IMR-90 (cell line): ENCODE results near the gene CUL3. TPM values are rescaled to one million over a fixed set of nuclear protein-coding genes. Genes with fewer than 3 reads are reported as not detected.

ENCODE experiments used
- ATAC-seq: fragments of 200-7000 bp; cut with Tn5 transposase; 2 replicates; pipeline ENCODE4 v1.9.1; 2020; ENCODE audit warnings: low read depth, mild to moderate bottlenecking, moderate library complexity
- BruUV-seq: library from RNA; stranded (reverse); fragments of 400-500 nt; replicated peaks from 2 replicates; lab custom pipeline; 2021; lab: Mats Ljungman, UMichigan
- CTCF ChIA-PET: fragments of 300-600 bp; formaldehyde crosslinking; extraction: SDS; loops from one replicate; lab custom pipeline; 2021; ENCODE audit warnings: antibody characterized with exemption; lab: Yijun Ruan, JAX
- POLR2A ChIA-PET: fragments of 300-600 bp; sonication (Branson Sonifier 250); formaldehyde crosslinking; loops from one replicate; lab custom pipeline; 2022; ENCODE audit warnings: antibody characterized with exemption; ENCODE audit not compliant: unreplicated experiment; lab: Charles Lee
- DNase-seq: peaks from one replicate; pipeline ENCODE4 v3.0.0; 2013
- H2AFZ ChIP-seq: replicated peaks from 2 replicates; pipeline ENCODE3; 2013; ENCODE audit warnings: low read length, mild to moderate bottlenecking; ENCODE audit not compliant: poor library complexity
- H2AK5ac ChIP-seq: 2 replicates; pipeline ENCODE4 v1.6.1; 2013; ENCODE audit warnings: low read depth, low read length, inconsistent platforms
- H2AK9ac ChIP-seq: replicated peaks from 2 replicates; pipeline ENCODE3; 2013; ENCODE audit warnings: mild to moderate bottlenecking, low read depth, low read length, moderate library complexity; ENCODE audit not compliant: poor library complexity
- H2BK120ac ChIP-seq: 2 replicates; pipeline ENCODE4 v1.6.1; 2013; ENCODE audit warnings: low read depth, low read length, inconsistent platforms
- H2BK15ac ChIP-seq: 3 replicates; pipeline ENCODE4 v1.6.1; 2013; ENCODE audit warnings: low read depth, low read length, inconsistent platforms
- H2BK20ac ChIP-seq: 2 replicates; pipeline ENCODE4 v1.6.1; 2013; ENCODE audit warnings: low read depth, mild to moderate bottlenecking, inconsistent platforms, low read length, moderate library complexity
- H2BK5ac ChIP-seq: 2 replicates; pipeline ENCODE4 v1.6.1; 2013; ENCODE audit warnings: mild to moderate bottlenecking, low read depth, low read length, inconsistent platforms; ENCODE audit not compliant: poor library complexity, severe bottlenecking
- H3K14ac ChIP-seq: replicated peaks from 2 replicates; pipeline ENCODE4 v1.6.1; 2013; ENCODE audit warnings: low read depth, low read length, inconsistent platforms
- H3K18ac ChIP-seq: 2 replicates; pipeline ENCODE4 v1.6.1; 2013; ENCODE audit warnings: low read depth, low read length, control low read depth
- H3K23ac ChIP-seq: 2 replicates; pipeline ENCODE4 v1.6.1; 2013; ENCODE audit warnings: low read depth, low read length, inconsistent platforms
- H3K27ac ChIP-seq: 2 replicates; pipeline ENCODE4 v1.5.1; 2013; ENCODE audit warnings: mild to moderate bottlenecking, control low read depth, low read length; ENCODE audit not compliant: insufficient read depth
- H3K27me3 ChIP-seq: 2 replicates; pipeline ENCODE4 v1.6.1; 2013; ENCODE audit warnings: low read length; ENCODE audit not compliant: control insufficient read depth, insufficient read depth
- H3K36me3 ChIP-seq: 2 replicates; pipeline ENCODE4 v1.6.1; 2013; ENCODE audit warnings: low read length, mixed read lengths; ENCODE audit not compliant: control insufficient read depth, insufficient read depth
- H3K4ac ChIP-seq: 2 replicates; pipeline ENCODE4 v1.6.1; 2013; ENCODE audit warnings: low read depth, low read length, inconsistent platforms
- H3K4me1 ChIP-seq: 2 replicates; pipeline ENCODE4 v1.6.1; 2013; ENCODE audit warnings: low read length, mixed read lengths; ENCODE audit not compliant: control insufficient read depth, insufficient read depth
- H3K4me2 ChIP-seq: 2 replicates; pipeline ENCODE4 v1.6.1; 2013; ENCODE audit warnings: low read depth, mild to moderate bottlenecking, control low read depth, low read length, moderate library complexity
- H3K4me3 ChIP-seq: 2 replicates; pipeline ENCODE4 v1.5.1; 2013; ENCODE audit warnings: low read depth, mild to moderate bottlenecking, control low read depth, low read length, moderate library complexity; ENCODE audit not compliant: insufficient read depth
- H3K56ac ChIP-seq: 2 replicates; pipeline ENCODE4 v1.6.1; 2013; ENCODE audit warnings: low read length, inconsistent platforms; ENCODE audit not compliant: insufficient read depth; ENCODE audit errors: extremely low read depth
- H3K79me1 ChIP-seq, 2 experiments: 2 replicates each; pipeline ENCODE4 v1.6.1; 2013; ENCODE audit warnings: low read length in 2 of 2, inconsistent platforms in 1 of 2, low read depth in 1 of 2
- H3K9ac ChIP-seq: 2 replicates; pipeline ENCODE4 v1.6.1; 2013; ENCODE audit warnings: low read depth, low read length, control low read depth
- H3K9me1 ChIP-seq: 2 replicates; pipeline ENCODE4 v1.6.1; 2013; ENCODE audit warnings: low read length, inconsistent platforms; ENCODE audit not compliant: insufficient read depth
- H3K9me3 ChIP-seq: 2 replicates; pipeline ENCODE4 v1.6.1; 2013; ENCODE audit warnings: low read length; ENCODE audit not compliant: control insufficient read depth, insufficient read depth
- H4K20me1 ChIP-seq: 2 replicates; pipeline ENCODE4 v1.6.1; 2013; ENCODE audit warnings: low read length, inconsistent platforms; ENCODE audit not compliant: insufficient read depth
- H4K5ac ChIP-seq: 2 replicates; pipeline ENCODE4 v1.6.1; 2013; ENCODE audit warnings: mild to moderate bottlenecking, low read depth, low read length, control low read depth
- H4K8ac ChIP-seq, 2 experiments: 2 replicates each; pipeline ENCODE4 v1.6.1; 2013; ENCODE audit warnings: low read depth in 2 of 2, low read length in 2 of 2, control low read depth in 1 of 2, inconsistent platforms in 1 of 2
- H4K91ac ChIP-seq: 2 replicates; pipeline ENCODE4 v1.6.1; 2013; ENCODE audit warnings: low read depth, low read length, inconsistent platforms; ENCODE audit not compliant: insufficient read depth
- BHLHE40 ChIP-seq: fragments of 150-350 bp; IDR thresholded peaks from 2 replicates; pipeline ENCODE4 v1.6.1; 2016; ENCODE audit warnings: mild to moderate bottlenecking, low read depth, low read length
- CEBPB ChIP-seq: IDR thresholded peaks from 2 replicates; pipeline ENCODE4 v1.6.1; 2012; ENCODE audit warnings: low read depth, low read length, improper control_type of control experiment
- CHD1 ChIP-seq: IDR thresholded peaks from 2 replicates; pipeline ENCODE4 v1.6.1; 2012; ENCODE audit warnings: low read depth, low read length, improper control_type of control experiment
- FOS ChIP-seq: fragments of 150-350 bp; IDR thresholded peaks from 2 replicates; pipeline ENCODE4 v1.6.1; 2016; ENCODE audit warnings: low read depth, low read length
- MAFK ChIP-seq: IDR thresholded peaks from 2 replicates; pipeline ENCODE4 v1.6.1; 2012; ENCODE audit warnings: low read depth, low read length, improper control_type of control experiment
- MAZ ChIP-seq: IDR thresholded peaks from 2 replicates; pipeline ENCODE4 v1.6.1; 2012; ENCODE audit warnings: low read depth, mild to moderate bottlenecking, low read length, improper control_type of control experiment, moderate library complexity, borderline replicate concordance
- MXI1 ChIP-seq: IDR thresholded peaks from 2 replicates; pipeline ENCODE4 v1.6.1; 2012; ENCODE audit warnings: low read depth, mild to moderate bottlenecking, low read length, moderate library complexity, borderline replicate concordance
- NFE2L2 ChIP-seq: fragments of 150-350 bp; IDR thresholded peaks from 2 replicates; pipeline ENCODE4 v1.6.1; 2016; ENCODE audit warnings: low read depth, mild to moderate bottlenecking, low read length
- POLR2A ChIP-seq: IDR thresholded peaks from 2 replicates; pipeline ENCODE4 v1.6.1; 2012; ENCODE audit warnings: mild to moderate bottlenecking, low read depth, low read length
- RAD21 ChIP-seq: IDR thresholded peaks from 2 replicates; pipeline ENCODE4 v1.6.1; 2012; ENCODE audit warnings: low read length, improper control_type of control experiment
- RCOR1 ChIP-seq: IDR thresholded peaks from 2 replicates; pipeline ENCODE4 v1.6.1; 2012; ENCODE audit warnings: mild to moderate bottlenecking, low read length, improper control_type of control experiment; ENCODE audit not compliant: insufficient replicate concordance
- RFX5 ChIP-seq: IDR thresholded peaks from 2 replicates; pipeline ENCODE4 v1.8.0; 2012; ENCODE audit warnings: low read depth, mild to moderate bottlenecking, low read length, moderate library complexity
- SMC3 ChIP-seq: fragments of 150-350 bp; IDR thresholded peaks from 2 replicates; pipeline ENCODE4 v1.6.1; 2016; ENCODE audit warnings: low read depth, mild to moderate bottlenecking, antibody characterized with exemption, low read length, moderate library complexity
- WGBS, 2 experiments: methylation state at CpG; one replicate each; pipeline versions ENCODE4 v1.1.5 to v1.1.7; 2013; ENCODE audit warnings: missing lambda C conversion rate in 2 of 2; ENCODE audit not compliant: insufficient read length in 1 of 2; ENCODE audit errors: extremely low coverage in 2 of 2; 5-methylcytosine and 5-hydroxymethylcytosine counted together
- dilution Hi-C: fragments of 300-500 bp; cut with HindIII; formaldehyde crosslinking; loops from one replicate; pipeline ENCODE4 v1.14.3; 2018; ENCODE audit warnings: low sequenced_read_pairs; ENCODE audit not compliant: unreplicated experiment
- in situ Hi-C: fragments of 300-500 bp; cut with MboI; formaldehyde crosslinking; loops from 3 replicates; pipeline ENCODE4 v1.14.3; 2019; ENCODE audit warnings: low sequenced_read_pairs, inconsistent platforms, mixed read lengths
- intact Hi-C: fragments of 100-400 bp; cut with micrococcal nuclease; formaldehyde crosslinking; loops from 2 replicates; pipeline ENCODE4 v1.10.0; 2022
- polyA plus RNA-seq, 3 experiments: library from polyadenylated mRNA; depleted of rRNA; stranded (reverse); fragments of >200 nt; gene quantifications; 2 replicates each; pipeline ENCODE4 v1.2.3, GENCODE V29; 2012; ENCODE audit warnings: low replicate concordance in 1 of 3
- total RNA-seq: library from RNA; depleted of rRNA; stranded (reverse); fragments of >200 nt; gene quantifications from 2 replicates; pipeline ENCODE4 v1.2.3, GENCODE V29; 2012
- TF ChIP-seq, protein P1 (sequence below): fragments of 150-350 bp; IDR thresholded peaks from 2 replicates; pipeline ENCODE4 v1.6.1; 2016; ENCODE audit warnings: low read depth, mild to moderate bottlenecking, low read length, moderate library complexity, borderline replicate concordance
- TF ChIP-seq, protein P2 (sequence below): fragments of 150-350 bp; IDR thresholded peaks from 2 replicates; pipeline ENCODE4 v1.6.1; 2017; ENCODE audit warnings: mild to moderate bottlenecking, antibody characterized with exemption, low read length, low read depth
- TF ChIP-seq, protein P3 (sequence below): conservative IDR thresholded peaks from 2 replicates; pipeline ENCODE4 v1.5.1; 2012; ENCODE audit warnings: mild to moderate bottlenecking, low read depth, low read length, improper control_type of control experiment

Gene CUL3
- total and polyA plus RNA-seq, 2 of the 4 experiments (the other 2 are of a cell fraction) = 33.7 to 45.7 TPM

DNA sequence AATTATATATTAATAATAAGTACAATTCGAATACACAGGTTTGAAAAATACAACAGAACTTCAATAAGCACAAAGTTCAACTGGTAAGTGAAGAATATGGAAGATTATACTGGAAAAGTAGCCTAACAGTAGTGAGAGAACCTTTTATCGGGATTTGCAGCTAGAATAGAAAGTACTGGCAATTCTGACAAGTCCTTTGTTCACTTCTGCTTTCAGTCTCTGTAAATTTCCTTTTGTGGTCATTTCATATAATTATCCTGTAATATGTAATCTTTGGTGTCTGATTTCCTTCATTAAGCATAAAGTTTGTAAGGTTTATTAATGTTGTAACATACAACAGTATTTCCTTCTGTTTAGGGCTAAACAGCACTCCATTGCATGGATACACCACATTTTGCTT, 67.2 kb downstream of the CUL3 start:
- Histone ChIP-seq H3K4me2 (no peak overlapping the region), H4K20me1 (peaks cover 18% of the 10 kb centered on the region), H3K9me3 (no peaks in the 10 kb centered on the region), H4K5ac (no peak overlapping the region; the same call in 1 of the 2 replicates), H2BK5ac (peak overlapping the region; percentile 87), H3K4me3 (no peak overlapping the region), H2BK15ac (0 out of 3 replicates have a peak overlapping the region, but pooled peaks have one; percentile 35), H3K27ac (peak overlapping the region; percentile 43; the same call in 1 of the 2 replicates), H2BK20ac (no peak overlapping the region), H4K91ac (no peak overlapping the region), H3K79me1 (peaks cover 17 to 60% of the 10 kb centered on the region in 2 experiments), H2AK5ac (no peak overlapping the region), H3K4me1 (peaks cover 16% of the 10 kb centered on the region), H3K36me3 (no peaks in the 10 kb centered on the region; the same call in 1 of the 2 replicates), H3K27me3 (no peaks in the 10 kb centered on the region), H3K23ac (peak overlapping the region; percentile 41; the same call in 1 of the 2 replicates), H3K4ac (no peak overlapping the region; the same call in 1 of the 2 replicates), H3K18ac (peak overlapping the region; percentile 71; the same call in 1 of the 2 replicates), H4K8ac (no peak overlapping the region; a peak in 1 of 4 replicates), H2AK9ac (no peak overlapping the region), H3K56ac (no peak overlapping the region), H2AFZ (no peak overlapping the region), H3K9ac (no peak overlapping the region), H2BK120ac (no peak overlapping the region), H3K9me1 (peaks cover 3% of the 10 kb centered on the region), H3K14ac (peak overlapping the region; percentile 68; the same call in 1 of the 2 replicates)
- DNase-seq (no peak), ATAC-seq (no peak)
- CTCF ChIA-PET = no interaction called here
- dilution Hi-C loops (no loop called here), intact Hi-C loops (loop anchor here (10.0 kb wide), 2 partner anchors 57 to 127 kb away; no protein-coding TSS in a partner anchor), in situ Hi-C loops (no loop called here)
- POLR2A ChIA-PET = no interaction called here
- BruUV-seq = no TSS peak
- TF ChIP-seq BHLHE40 (no peak), MXI1 (no peak), MAZ (no peak), POLR2A (no peak), MAFK (no peak), CHD1 (no peak), RAD21 (no peak), SMC3 (no peak), NFE2L2 (no peak), RCOR1 (no peak), FOS (no peak), RFX5 (no peak), CEBPB (no peak)
- TF ChIP-seq, protein P1, sequence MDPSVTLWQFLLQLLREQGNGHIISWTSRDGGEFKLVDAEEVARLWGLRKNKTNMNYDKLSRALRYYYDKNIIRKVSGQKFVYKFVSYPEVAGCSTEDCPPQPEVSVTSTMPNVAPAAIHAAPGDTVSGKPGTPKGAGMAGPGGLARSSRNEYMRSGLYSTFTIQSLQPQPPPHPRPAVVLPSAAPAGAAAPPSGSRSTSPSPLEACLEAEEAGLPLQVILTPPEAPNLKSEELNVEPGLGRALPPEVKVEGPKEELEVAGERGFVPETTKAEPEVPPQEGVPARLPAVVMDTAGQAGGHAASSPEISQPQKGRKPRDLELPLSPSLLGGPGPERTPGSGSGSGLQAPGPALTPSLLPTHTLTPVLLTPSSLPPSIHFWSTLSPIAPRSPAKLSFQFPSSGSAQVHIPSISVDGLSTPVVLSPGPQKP = no peak
- TF ChIP-seq, protein P2, sequence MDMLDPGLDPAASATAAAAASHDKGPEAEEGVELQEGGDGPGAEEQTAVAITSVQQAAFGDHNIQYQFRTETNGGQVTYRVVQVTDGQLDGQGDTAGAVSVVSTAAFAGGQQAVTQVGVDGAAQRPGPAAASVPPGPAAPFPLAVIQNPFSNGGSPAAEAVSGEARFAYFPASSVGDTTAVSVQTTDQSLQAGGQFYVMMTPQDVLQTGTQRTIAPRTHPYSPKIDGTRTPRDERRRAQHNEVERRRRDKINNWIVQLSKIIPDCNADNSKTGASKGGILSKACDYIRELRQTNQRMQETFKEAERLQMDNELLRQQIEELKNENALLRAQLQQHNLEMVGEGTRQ = no peak
- TF ChIP-seq, protein P3, sequence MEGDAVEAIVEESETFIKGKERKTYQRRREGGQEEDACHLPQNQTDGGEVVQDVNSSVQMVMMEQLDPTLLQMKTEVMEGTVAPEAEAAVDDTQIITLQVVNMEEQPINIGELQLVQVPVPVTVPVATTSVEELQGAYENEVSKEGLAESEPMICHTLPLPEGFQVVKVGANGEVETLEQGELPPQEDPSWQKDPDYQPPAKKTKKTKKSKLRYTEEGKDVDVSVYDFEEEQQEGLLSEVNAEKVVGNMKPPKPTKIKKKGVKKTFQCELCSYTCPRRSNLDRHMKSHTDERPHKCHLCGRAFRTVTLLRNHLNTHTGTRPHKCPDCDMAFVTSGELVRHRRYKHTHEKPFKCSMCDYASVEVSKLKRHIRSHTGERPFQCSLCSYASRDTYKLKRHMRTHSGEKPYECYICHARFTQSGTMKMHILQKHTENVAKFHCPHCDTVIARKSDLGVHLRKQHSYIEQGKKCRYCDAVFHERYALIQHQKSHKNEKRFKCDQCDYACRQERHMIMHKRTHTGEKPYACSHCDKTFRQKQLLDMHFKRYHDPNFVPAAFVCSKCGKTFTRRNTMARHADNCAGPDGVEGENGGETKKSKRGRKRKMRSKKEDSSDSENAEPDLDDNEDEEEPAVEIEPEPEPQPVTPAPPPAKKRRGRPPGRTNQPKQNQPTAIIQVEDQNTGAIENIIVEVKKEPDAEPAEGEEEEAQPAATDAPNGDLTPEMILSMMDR = no peak
- no CpG with 5 or more reads among the region's 2 CpGs for WGBS, 2 experiments
